Activated T-helper 17 cell treated with anti-CD3 and anti-CD28 coated beads, Interleukin-2, amount 50 U/mL, for 72 hours (primary cell): Measurements from ENCODE around the gene PRLHR. TPM values are rescaled to one million over a fixed set of nuclear protein-coding genes. Genes with fewer than 3 reads are reported as not detected.

Experiments used
- ATAC-seq: fragments of 150-1000 bp; cut with Tn5 transposase; replicated peaks from 2 replicates; pipeline ENCODE4 v1.10.0; 2021; ENCODE audit warnings: mild to moderate bottlenecking, moderate library complexity
- H3K27ac Mint-ChIP-seq: one replicate; pipeline ENCODE4 v1.8.0; 2022; ENCODE audit warnings: mixed read lengths
- H3K27me3 Mint-ChIP-seq: one replicate; pipeline ENCODE4 v1.8.0; 2022; ENCODE audit warnings: mixed read lengths
- H3K36me3 Mint-ChIP-seq: one replicate; pipeline ENCODE4 v1.8.0; 2022; ENCODE audit warnings: low read depth, mild to moderate bottlenecking, mixed read lengths
- H3K4me1 Mint-ChIP-seq: one replicate; pipeline ENCODE4 v1.8.0; 2022; ENCODE audit warnings: mixed read lengths
- H3K4me3 Mint-ChIP-seq: one replicate; pipeline ENCODE4 v1.8.0; 2022; ENCODE audit warnings: mild to moderate bottlenecking, mixed read lengths
- H3K9me3 Mint-ChIP-seq: one replicate; pipeline ENCODE4 v1.8.0; 2022; ENCODE audit warnings: mixed read lengths
- total RNA-seq, 2 donors: library from RNA; stranded (reverse); gene quantifications; one replicate each; pipeline ENCODE4 v1.2.3, GENCODE V29; 2022

The PRLHR gene
- total RNA-seq, 2 donors from 2014 or later, result not detected

DNA sequence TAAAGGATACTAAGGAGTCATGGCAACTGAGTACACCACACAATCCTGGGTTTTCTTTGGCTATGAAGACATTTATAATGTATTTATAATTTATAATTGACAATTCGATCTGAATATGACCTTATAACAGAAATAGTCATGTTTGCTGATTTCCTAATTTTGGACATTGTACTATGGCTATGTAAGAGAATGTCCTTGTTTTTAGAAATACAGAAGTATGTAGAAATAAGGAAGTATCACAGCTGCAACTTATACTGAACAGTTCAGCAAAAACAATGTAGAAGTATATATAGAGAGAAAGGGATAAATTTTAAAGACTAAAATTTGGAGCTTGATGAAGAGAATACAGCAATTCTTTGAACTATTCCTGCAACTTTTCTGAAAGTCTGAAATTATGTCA lies 32.6 kb downstream of the PRLHR start:
- no peaks in the 10 kb centered on the region for H3K36me3 Mint-ChIP-seq
- H3K4me1 Mint-ChIP-seq, result no peaks in the 10 kb centered on the region
- H3K4me3 Mint-ChIP-seq, result no peak overlapping the region

DNA sequence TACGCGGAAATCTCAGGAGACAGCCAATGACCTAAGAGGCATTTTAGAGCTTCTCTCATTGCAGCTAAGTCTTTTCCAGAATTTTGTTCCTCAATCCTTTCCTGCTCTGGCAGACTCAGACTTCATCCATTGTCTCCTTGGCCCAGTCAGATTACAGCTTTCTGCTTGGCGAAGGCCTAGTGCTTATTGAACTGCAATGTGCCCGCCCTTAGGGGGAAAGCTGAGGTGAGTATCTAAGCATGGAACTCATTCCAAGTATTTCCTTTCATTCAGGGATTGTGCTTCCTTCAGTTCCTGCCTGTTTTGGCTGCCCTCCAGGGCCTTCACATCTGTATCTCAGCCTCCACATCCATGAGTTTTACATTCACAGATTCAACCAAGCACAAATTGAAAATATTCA lies 37.5 kb downstream of the PRLHR start:
- Mint-ChIP-seq H3K27me3 (peaks cover 45% of the 10 kb centered on the region), H3K27ac (no peak overlapping the region), H3K36me3 (no peaks in the 10 kb centered on the region), H3K4me3 (no peak overlapping the region), H3K9me3 (peaks cover 4% of the 10 kb centered on the region), H3K4me1 (no peaks in the 10 kb centered on the region)
- no peak for ATAC-seq

More for the DNA sequence above, 32.6 kb downstream of the PRLHR start:
- no peaks in the 10 kb centered on the region for H3K9me3 Mint-ChIP-seq
- peaks cover 22% of the 10 kb centered on the region for H3K27me3 Mint-ChIP-seq
- H3K27ac Mint-ChIP-seq, result no peak overlapping the region
- no peak for ATAC-seq

DNA sequence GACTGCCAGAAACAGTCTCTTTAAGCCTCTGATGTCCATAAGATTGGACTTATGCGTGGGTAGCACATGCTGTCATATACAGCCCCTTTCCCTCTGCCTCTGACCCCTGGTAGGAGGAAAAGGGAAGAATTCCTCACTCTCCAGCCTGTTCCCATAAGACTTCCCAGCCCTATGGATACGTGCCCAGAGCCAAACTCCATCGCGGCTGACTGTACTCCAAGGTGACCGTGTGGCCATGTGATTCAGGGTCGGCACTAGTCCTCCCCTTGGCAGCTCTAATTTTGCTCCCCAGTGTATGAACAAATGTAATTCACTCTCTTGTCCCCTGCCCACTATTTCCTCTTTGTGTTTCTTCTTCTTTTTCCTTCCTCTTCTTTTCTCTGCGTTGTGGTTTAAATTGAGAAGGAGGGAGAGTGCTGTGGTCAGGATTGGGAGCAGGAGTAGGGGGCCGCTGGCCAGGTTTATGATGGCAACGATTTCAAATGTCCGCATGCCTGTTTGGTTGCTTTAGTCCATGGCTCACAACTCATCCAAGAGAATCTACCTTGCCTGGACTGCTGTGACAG lies 43.8 kb downstream of the PRLHR start:
- peaks cover 3% of the 10 kb centered on the region for H3K9me3 Mint-ChIP-seq
- H3K36me3 Mint-ChIP-seq, result no peaks in the 10 kb centered on the region
- H3K4me1 Mint-ChIP-seq, result no peaks in the 10 kb centered on the region
- no peak overlapping the region for H3K27ac Mint-ChIP-seq
- peaks cover 37% of the 10 kb centered on the region for H3K27me3 Mint-ChIP-seq
- no peak overlapping the region for H3K4me3 Mint-ChIP-seq
- no peak for ATAC-seq

DNA sequence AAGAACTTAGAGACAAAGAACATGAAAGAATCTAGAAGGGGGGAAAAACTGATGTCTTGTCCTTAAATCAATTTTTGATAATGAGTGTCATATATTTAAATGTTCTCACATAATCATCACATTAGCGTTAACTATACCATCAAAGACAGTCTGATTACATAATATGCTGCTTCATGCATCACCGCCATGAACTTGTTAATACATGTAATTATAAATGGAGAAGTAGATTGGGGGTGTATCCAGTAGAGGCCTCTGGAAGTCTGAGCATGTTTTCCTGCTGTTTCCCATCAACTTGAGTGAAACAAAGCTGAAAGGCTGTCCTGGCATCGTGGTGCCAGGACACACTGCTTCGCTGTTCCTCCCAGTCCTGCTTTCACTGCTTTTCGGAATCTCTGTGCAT lies 48.2 kb downstream of the PRLHR start:
- Mint-ChIP-seq H3K27me3 (peaks cover 35% of the 10 kb centered on the region), H3K4me1 (no peaks in the 10 kb centered on the region), H3K4me3 (no peak overlapping the region), H3K9me3 (no peaks in the 10 kb centered on the region), H3K36me3 (no peaks in the 10 kb centered on the region), H3K27ac (no peak overlapping the region)
- no peak for ATAC-seq

DNA sequence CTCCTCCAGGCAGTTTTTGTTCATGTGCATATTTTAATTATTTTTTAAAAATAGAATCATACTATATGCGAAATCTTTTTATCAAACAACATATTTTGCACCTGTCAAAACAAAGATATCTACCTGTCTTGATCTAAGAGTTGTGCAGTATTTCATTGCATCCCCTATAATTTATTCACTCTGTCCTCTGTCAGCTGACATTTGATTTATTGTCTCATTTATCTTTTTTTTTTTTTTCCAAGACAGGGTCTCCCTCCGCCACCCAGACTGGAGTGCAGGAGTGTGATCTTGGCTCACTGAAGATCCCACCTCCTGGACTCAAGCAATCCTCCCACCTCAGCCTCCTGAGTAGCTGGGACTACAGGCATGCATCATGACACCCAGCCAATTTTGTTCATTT lies 49.0 kb downstream of the PRLHR start:
- no peaks in the 10 kb centered on the region for H3K4me1 Mint-ChIP-seq
- H3K36me3 Mint-ChIP-seq, result no peaks in the 10 kb centered on the region
- peaks cover 34% of the 10 kb centered on the region for H3K27me3 Mint-ChIP-seq
- H3K9me3 Mint-ChIP-seq, result no peaks in the 10 kb centered on the region
- no peak overlapping the region for H3K4me3 Mint-ChIP-seq
- no peak for ATAC-seq
- no peak overlapping the region for H3K27ac Mint-ChIP-seq

DNA sequence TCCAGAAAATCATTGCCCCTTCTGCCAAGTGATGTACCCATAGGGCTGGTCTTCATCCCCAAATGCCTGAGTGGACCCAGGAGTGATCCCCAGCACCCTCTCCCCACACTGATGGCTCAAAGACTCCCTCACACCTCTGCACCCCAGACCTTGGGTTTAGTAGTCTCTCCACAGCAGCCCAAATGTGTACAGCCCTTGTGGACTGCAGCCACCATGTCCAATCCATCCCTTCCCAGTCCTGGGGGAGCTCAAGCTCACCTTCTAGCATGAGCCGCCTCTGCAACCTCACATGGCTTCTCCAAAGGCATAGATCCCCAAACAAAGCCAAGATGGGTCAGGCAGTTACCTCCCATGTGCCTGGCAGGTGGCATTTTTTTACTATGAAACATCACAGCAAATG lies 50.1 kb downstream of the PRLHR start:
- H3K4me1 Mint-ChIP-seq, result no peaks in the 10 kb centered on the region
- no peak overlapping the region for H3K27ac Mint-ChIP-seq
- ATAC-seq, result no peak
- no peaks in the 10 kb centered on the region for H3K36me3 Mint-ChIP-seq
- H3K27me3 Mint-ChIP-seq, result peaks cover 36% of the 10 kb centered on the region
- no peaks in the 10 kb centered on the region for H3K9me3 Mint-ChIP-seq
- H3K4me3 Mint-ChIP-seq, result no peak overlapping the region

DNA sequence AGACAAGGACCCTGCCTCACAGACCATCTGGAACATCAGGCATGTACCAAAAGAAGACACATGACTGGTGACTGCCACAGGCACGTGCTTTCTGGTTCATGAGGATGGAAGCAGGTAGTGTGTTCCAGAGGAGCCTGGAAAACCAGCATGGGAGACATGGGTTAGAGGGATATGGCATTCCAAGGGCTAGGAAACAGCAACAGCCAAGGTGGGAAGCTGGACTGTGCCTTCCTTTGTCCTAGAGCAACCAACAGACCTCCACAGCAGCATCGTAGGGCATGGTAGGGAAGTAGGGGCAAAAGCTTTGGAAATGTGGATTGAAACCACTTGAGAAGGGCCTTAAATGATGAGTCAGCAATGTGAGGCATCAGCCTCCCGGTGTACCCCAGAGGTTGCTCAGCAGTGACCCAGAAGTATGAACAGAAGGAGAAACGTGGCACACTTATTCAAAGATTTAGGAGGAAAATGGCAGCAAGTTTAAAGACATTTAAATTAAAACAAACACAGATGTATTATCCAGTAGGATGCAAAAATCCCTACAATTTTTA lies 51.0 kb downstream of the PRLHR start:
- H3K36me3 Mint-ChIP-seq, result no peaks in the 10 kb centered on the region

DNA sequence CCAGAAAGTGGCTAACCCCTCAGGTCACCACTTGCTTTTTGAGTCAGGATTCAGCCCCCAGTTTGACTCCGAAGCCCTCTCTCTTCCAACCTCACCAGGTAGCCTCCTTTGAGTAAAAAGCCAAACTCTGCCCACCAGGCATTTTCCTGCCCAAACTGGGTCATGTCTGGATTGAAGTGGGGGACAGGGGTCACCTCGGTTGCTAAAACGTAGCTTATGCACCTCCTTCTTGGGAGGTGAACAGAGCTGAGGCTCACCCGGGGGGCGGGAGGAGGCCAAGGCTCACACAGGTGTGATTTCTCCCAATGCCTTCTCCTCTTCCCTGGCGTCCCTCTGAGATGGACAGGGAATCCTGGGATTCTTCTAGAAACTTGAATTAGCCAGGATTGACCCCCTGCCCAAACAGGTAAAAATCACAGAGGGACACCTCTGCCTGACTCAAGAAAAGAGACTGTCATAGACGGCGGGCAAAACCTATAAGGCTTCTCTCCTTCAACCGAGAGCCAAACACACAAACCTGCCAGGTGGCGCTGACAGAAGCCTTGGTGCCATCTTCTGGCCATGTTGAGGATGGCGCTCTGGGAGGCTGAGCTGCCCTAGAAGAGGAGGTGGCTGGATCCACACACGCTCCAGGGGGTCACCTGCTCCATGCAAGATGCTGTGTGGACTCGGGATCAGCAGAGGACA lies 51.6 kb downstream of the PRLHR start:
- peak; percentile 53 for ATAC-seq
- Mint-ChIP-seq H3K27ac (no peak overlapping the region), H3K36me3 (no peaks in the 10 kb centered on the region), H3K27me3 (peaks cover 45% of the 10 kb centered on the region), H3K9me3 (no peaks in the 10 kb centered on the region), H3K4me3 (no peak overlapping the region), H3K4me1 (no peaks in the 10 kb centered on the region)

More for the DNA sequence above, 51.0 kb downstream of the PRLHR start:
- no peak for ATAC-seq
- H3K4me3 Mint-ChIP-seq, result no peak overlapping the region
- H3K27ac Mint-ChIP-seq, result no peak overlapping the region
- H3K4me1 Mint-ChIP-seq, result no peaks in the 10 kb centered on the region
- H3K27me3 Mint-ChIP-seq, result peaks cover 39% of the 10 kb centered on the region
- H3K9me3 Mint-ChIP-seq, result no peaks in the 10 kb centered on the region

DNA sequence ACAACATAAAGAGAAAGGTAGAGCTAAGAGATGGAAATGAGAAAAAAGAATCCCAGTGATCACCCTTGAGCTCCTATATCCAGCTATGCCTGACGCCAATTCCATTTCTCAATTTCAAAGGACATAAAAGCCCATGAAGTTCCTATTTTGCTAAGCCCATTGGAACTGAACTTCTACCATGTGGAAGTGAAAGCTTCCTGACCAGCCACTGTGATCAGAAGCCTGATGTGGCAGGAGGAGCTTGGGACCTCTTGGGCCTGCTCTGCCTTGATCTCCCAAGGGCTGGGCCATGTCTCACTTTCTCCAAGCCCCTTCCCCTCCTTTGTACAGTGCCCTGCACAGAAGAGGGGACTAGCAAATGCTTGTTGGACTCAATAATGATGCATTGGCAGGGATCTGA lies 52.7 kb downstream of the PRLHR start:
- no peak for ATAC-seq
- Mint-ChIP-seq H3K4me1 (no peaks in the 10 kb centered on the region), H3K9me3 (no peaks in the 10 kb centered on the region), H3K27ac (no peak overlapping the region), H3K36me3 (no peaks in the 10 kb centered on the region), H3K27me3 (peaks cover 39% of the 10 kb centered on the region), H3K4me3 (no peak overlapping the region)

DNA sequence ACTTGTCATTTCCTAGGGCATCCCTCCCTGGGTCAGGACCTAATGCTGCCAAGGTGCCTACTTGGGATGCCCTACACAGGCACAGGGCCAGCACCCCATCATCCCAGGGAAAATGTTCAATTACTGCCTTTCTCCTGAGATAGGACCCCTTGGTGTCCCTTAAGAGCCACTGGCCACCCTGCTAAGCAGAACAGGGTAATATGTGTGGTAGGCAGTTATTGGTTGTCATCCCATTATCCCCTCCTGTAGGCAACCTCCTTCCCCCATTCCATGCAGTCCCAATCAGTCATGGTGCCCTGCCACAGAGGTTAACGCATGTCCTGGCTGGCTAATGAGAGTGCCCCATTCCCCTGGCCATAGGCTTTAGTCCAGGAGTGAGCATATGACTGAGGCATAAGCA lies 53.2 kb downstream of the PRLHR start:
- no peaks in the 10 kb centered on the region for H3K36me3 Mint-ChIP-seq
- ATAC-seq, result no peak
- no peaks in the 10 kb centered on the region for H3K4me1 Mint-ChIP-seq
- no peaks in the 10 kb centered on the region for H3K9me3 Mint-ChIP-seq
- peaks cover 39% of the 10 kb centered on the region for H3K27me3 Mint-ChIP-seq
- H3K27ac Mint-ChIP-seq, result no peak overlapping the region
- no peak overlapping the region for H3K4me3 Mint-ChIP-seq

DNA sequence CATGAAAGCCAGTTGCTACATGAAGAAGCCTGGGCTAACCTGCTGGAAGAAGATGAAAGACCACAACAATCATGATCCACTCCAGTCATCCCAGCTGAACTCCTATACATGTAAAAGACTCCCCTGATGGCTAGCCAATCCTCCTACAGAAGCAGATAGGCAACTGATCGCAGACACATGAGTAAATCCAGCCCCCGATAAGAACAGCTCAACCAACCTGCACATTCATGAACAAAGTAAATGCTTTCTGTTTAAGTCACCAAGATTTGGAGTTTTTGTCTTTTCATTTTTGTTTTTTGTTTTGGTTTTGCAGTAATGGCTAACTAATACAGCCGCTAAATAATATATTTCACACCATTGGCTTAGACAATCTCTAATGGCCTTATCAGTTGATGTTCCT lies 53.7 kb downstream of the PRLHR start:
- peaks cover 39% of the 10 kb centered on the region for H3K27me3 Mint-ChIP-seq
- no peak overlapping the region for H3K27ac Mint-ChIP-seq
- H3K4me1 Mint-ChIP-seq, result no peaks in the 10 kb centered on the region
- no peak for ATAC-seq
- H3K9me3 Mint-ChIP-seq, result no peaks in the 10 kb centered on the region
- H3K4me3 Mint-ChIP-seq, result no peak overlapping the region
- H3K36me3 Mint-ChIP-seq, result no peaks in the 10 kb centered on the region

Other genes with a start within 250 kb of the PRLHR start
- 10 to 100 TPM; 25.6 to 29.2 TPM for gene CACUL1, start 159.3 kb upstream of the PRLHR start, total RNA-seq